Natural killer cell (primary cell): ENCODE measurements around the gene CHRM3. TPM values are rescaled to one million over a fixed set of nuclear protein-coding genes. Genes with fewer than 3 reads are reported as not detected.

Experiments
- ATAC-seq, 3 donors: fragments of 150-1000 bp in 2 of 3; fragments of 200-7000 bp in 1 of 3; cut with Tn5 transposase; 1 replicate in 1 of 3; 2 replicates in 2 of 3; pipeline ENCODE4 v1.10.0; 2021; ENCODE audit warnings: mild to moderate bottlenecking in 2 of 3, moderate library complexity in 2 of 3
- DNase-seq, 2 donors: peaks; one replicate each; pipeline versions ENCODE4 v3.0.0 to v3.0.0-alpha.2; 2013 to 2021; ENCODE audit warnings: mixed read lengths in 1 of 2
- H3K27ac ChIP-seq: one replicate; pipeline ENCODE4 v1.5.1; 2013; ENCODE audit warnings: mild to moderate bottlenecking, low read length
- H3K27me3 ChIP-seq: one replicate; pipeline ENCODE4 v1.6.1; 2013; ENCODE audit warnings: low read length; ENCODE audit not compliant: control insufficient read depth, insufficient read depth
- H3K36me3 ChIP-seq: one replicate; pipeline ENCODE4 v1.6.1; 2013; ENCODE audit warnings: low read length; ENCODE audit not compliant: control insufficient read depth, insufficient read depth
- H3K4me1 ChIP-seq: one replicate; pipeline ENCODE4 v1.6.1; 2013; ENCODE audit warnings: low read length; ENCODE audit not compliant: control insufficient read depth, insufficient read depth
- H3K4me3 ChIP-seq: one replicate; pipeline ENCODE4 v1.5.1; 2013; ENCODE audit warnings: low read length
- H3K9me3 ChIP-seq: one replicate; pipeline ENCODE4 v1.6.1; 2013; ENCODE audit warnings: low read length; ENCODE audit not compliant: control insufficient read depth, insufficient read depth
- H3K27ac Mint-ChIP-seq, 2 donors: one replicate each; pipeline ENCODE4 v1.8.0; 2022; ENCODE audit warnings: mild to moderate bottlenecking in 2 of 2, mixed read lengths in 2 of 2, moderate library complexity in 1 of 2
- H3K27me3 Mint-ChIP-seq, 2 donors: one replicate each; pipeline ENCODE4 v1.8.0; 2022; ENCODE audit warnings: low read depth in 2 of 2, mixed read lengths in 2 of 2
- H3K36me3 Mint-ChIP-seq: one replicate; pipeline ENCODE4 v1.8.0; 2022; ENCODE audit warnings: mixed read lengths
- H3K4me1 Mint-ChIP-seq, 2 donors: one replicate each; pipeline ENCODE4 v1.8.0; 2022; ENCODE audit warnings: mixed read lengths in 2 of 2
- H3K4me3 Mint-ChIP-seq: one replicate; pipeline ENCODE4 v1.8.0; 2022; ENCODE audit warnings: mild to moderate bottlenecking, moderate library complexity, mixed read lengths
- H3K9me3 Mint-ChIP-seq, 2 donors: one replicate each; pipeline ENCODE4 v1.8.0; 2022; ENCODE audit warnings: mixed read lengths in 2 of 2
- CTCF ChIP-seq: fragments of 200-600 bp; IDR thresholded peaks from one replicate; pipeline ENCODE4 v1.8.0; 2022; ENCODE audit warnings: antibody characterized with exemption
- WGBS: methylation state at CpG from one replicate; pipeline ENCODE4 v1.1.7; 2013; ENCODE audit warnings: missing lambda C conversion rate; ENCODE audit not compliant: insufficient coverage; 5-methylcytosine and 5-hydroxymethylcytosine counted together
- intact Hi-C: fragments of 100-400 bp; cut with micrococcal nuclease; formaldehyde crosslinking; loops from one replicate; pipeline ENCODE4 v1.14.2; 2022
- total RNA-seq, 4 donors: library from RNA; stranded (reverse); fragments of 120-200 nt in 1 of 4; gene quantifications; one replicate each; pipeline versions ENCODE4 v1.2.3 to v1.2.4, GENCODE V29; 2013 to 2022

The CHRM3 gene
- total RNA-seq, result not detected
- total RNA-seq (2013), result 0.20 TPM

GRCh38 chr1:239386453-239387303 lies at the start of gene CHRM3:
CHRM3 (plus strand) TSS chr1:239386568; CDS start chr1:239907452, 520,884 bp downstream.
- H3K27me3 Mint-ChIP-seq, result peaks cover 39 to 81% of the 10 kb centered on the region in 2 donors
- Histone ChIP-seq H3K27ac (no peak within 1 kb of the TSS), H3K4me3 (no peak within 1 kb of the TSS), H3K27me3 (peaks cover 9% of the 10 kb centered on the region), H3K36me3 (no peaks in the 10 kb centered on the region), H3K9me3 (no peaks in the 10 kb centered on the region), H3K4me1 (peaks cover 14% of the 10 kb centered on the region)
- intact Hi-C loops, result no loop called here
- H3K36me3 Mint-ChIP-seq, result no peaks in the 10 kb centered on the region
- no peaks in the 10 kb centered on the region for H3K9me3 Mint-ChIP-seq
- no peak within 1 kb of the TSS for H3K27ac Mint-ChIP-seq
- DNase-seq (no peak), ATAC-seq (no peak)
- WGBS, result 4% methylated on average over 82 of the region's 82 CpGs
- no peak for TF ChIP-seq CTCF
- H3K4me1 Mint-ChIP-seq, result peaks cover 6 to 7% of the 10 kb centered on the region in 2 donors
- peak within 1 kb of the TSS; percentile 73 for H3K4me3 Mint-ChIP-seq

- Mint-ChIP-seq H3K27me3 (peaks cover 0 to 2% of the 10 kb centered on the region in 2 donors), H3K4me1 (no peaks in the 10 kb centered on the region), H3K36me3 (no peaks in the 10 kb centered on the region), H3K27ac (no peak overlapping the region), H3K4me3 (no peak overlapping the region), H3K9me3 (peaks cover 0 to 8% of the 10 kb centered on the region in 2 donors)
- H3K4me3 ChIP-seq, result no peak overlapping the region
- no peaks in the 10 kb centered on the region for H3K4me1 ChIP-seq
- DNase-seq, result no peak
- no peak overlapping the region for H3K27ac ChIP-seq
- no peaks in the 10 kb centered on the region for H3K9me3 ChIP-seq
- TF ChIP-seq CTCF, result no peak
- no peak for ATAC-seq
- no peaks in the 10 kb centered on the region for H3K27me3 ChIP-seq
- no peaks in the 10 kb centered on the region for H3K36me3 ChIP-seq
- intact Hi-C loops, result no loop called here
- WGBS, result 80% methylated on average over 6 of the region's 6 CpGs
Measured at GRCh38 chr1:239337799-239338430, 48.5 kb upstream of the CHRM3 start.

- Histone ChIP-seq H3K9me3 (no peaks in the 10 kb centered on the region), H3K4me3 (no peak overlapping the region), H3K27me3 (no peaks in the 10 kb centered on the region), H3K27ac (no peak overlapping the region), H3K4me1 (no peaks in the 10 kb centered on the region), H3K36me3 (no peaks in the 10 kb centered on the region)
- Mint-ChIP-seq H3K27me3 (no peaks in the 10 kb centered on the region), H3K4me3 (no peak overlapping the region), H3K9me3 (no peaks in the 10 kb centered on the region), H3K27ac (no peak overlapping the region), H3K4me1 (no peaks in the 10 kb centered on the region), H3K36me3 (no peaks in the 10 kb centered on the region)
- no peak for TF ChIP-seq CTCF
- DNase-seq, result no peak
- WGBS, result 93% methylated on average over 2 of the region's 2 CpGs
- intact Hi-C loops, result no loop called here
- no peak for ATAC-seq
Measured at GRCh38 chr1:239347776-239348175, 38.6 kb upstream of the CHRM3 start.
